Keratinocyte (primary cell): ENCODE measurements around the gene MRPL10. TPM values are rescaled to one million over a fixed set of nuclear protein-coding genes. Genes with fewer than 3 reads are reported as not detected.

ENCODE experiments used
- DNase-seq: peaks from one replicate; pipeline ENCODE4 v3.0.0-alpha.2; 2011; ENCODE audit warnings: low read depth, missing footprints, low spot score
- FAIRE-seq: peaks from 2 replicates; lab custom pipeline; 2011; peaks lifted over from hg19 to GRCh38; lab: Jason Lieb, UNC
- H2AFZ ChIP-seq: 2 replicates; pipeline ENCODE4 v1.6.0; 2012; ENCODE audit warnings: low read length, control low read depth, inconsistent platforms; ENCODE audit not compliant: control insufficient read depth
- H3K27ac ChIP-seq: 2 replicates; pipeline ENCODE4 v1.5.1; 2011; ENCODE audit warnings: low read length; ENCODE audit not compliant: control insufficient read depth, insufficient read depth
- H3K27me3 ChIP-seq: 3 replicates; pipeline ENCODE4 v1.6.0; 2011; ENCODE audit warnings: low read length; ENCODE audit not compliant: control insufficient read depth, insufficient read depth; ENCODE audit errors: extremely low read depth
- H3K36me3 ChIP-seq, 2 experiments: 2 replicates in 1 of 2; 3 replicates in 1 of 2; pipeline ENCODE4 v1.5.1; 2011; ENCODE audit warnings: low read length in 2 of 2, mild to moderate bottlenecking in 1 of 2; ENCODE audit not compliant: control insufficient read depth in 2 of 2, insufficient read depth in 2 of 2; ENCODE audit errors: extremely low read depth in 1 of 2
- H3K4me1 ChIP-seq: 3 replicates; pipeline ENCODE4 v1.5.1; 2011; ENCODE audit warnings: low read length; ENCODE audit not compliant: control insufficient read depth, insufficient read depth; ENCODE audit errors: extremely low read depth
- H3K4me2 ChIP-seq: 3 replicates; pipeline ENCODE4 v1.6.0; 2011; ENCODE audit warnings: low read depth, low read length; ENCODE audit not compliant: control insufficient read depth, insufficient read depth; ENCODE audit errors: extremely low read depth
- H3K4me3 ChIP-seq, 3 experiments: fragments of 200-600 bp in 1 of 3; sonication (generic) in 1 of 3; 2 replicates in 2 of 3; 3 replicates in 1 of 3; pipeline ENCODE4 v1.5.1; 2011 to 2016; ENCODE audit warnings: low read length in 3 of 3, mild to moderate bottlenecking in 3 of 3, control low read depth in 2 of 3, inconsistent platforms in 1 of 3, low read depth in 1 of 3, mixed read lengths in 1 of 3, mixed run types in 1 of 3, moderate library complexity in 1 of 3; ENCODE audit not compliant: control insufficient read depth in 2 of 3, insufficient read depth in 2 of 3; ENCODE audit errors: extremely low read depth in 1 of 3
- H3K79me2 ChIP-seq: 2 replicates; pipeline ENCODE4 v1.6.0; 2012; ENCODE audit warnings: low read length; ENCODE audit not compliant: control insufficient read depth, insufficient read depth
- H3K9ac ChIP-seq: 3 replicates; pipeline ENCODE4 v1.6.0; 2011; ENCODE audit warnings: low read length; ENCODE audit not compliant: control insufficient read depth, insufficient read depth; ENCODE audit errors: extremely low read depth
- H3K9me1 ChIP-seq: 3 replicates; pipeline ENCODE4 v1.6.0; 2011; ENCODE audit warnings: low read length; ENCODE audit not compliant: control insufficient read depth, insufficient read depth; ENCODE audit errors: extremely low read depth
- H3K9me3 ChIP-seq: 2 replicates; pipeline ENCODE4 v1.5.1; 2012; ENCODE audit warnings: low read depth, low read length; ENCODE audit not compliant: control insufficient read depth
- H4K20me1 ChIP-seq: 3 replicates; pipeline ENCODE4 v1.6.0; 2011; ENCODE audit warnings: low read length; ENCODE audit not compliant: control insufficient read depth, insufficient read depth; ENCODE audit errors: extremely low read depth
- EZH2 ChIP-seq: IDR thresholded peaks from one replicate; pipeline ENCODE4 v1.6.1; 2012; ENCODE audit warnings: inconsistent platforms, mild to moderate bottlenecking, low read length, moderate library complexity
- dilution Hi-C: fragments of 300-500 bp; cut with MboI; formaldehyde crosslinking; loops from one replicate; pipeline ENCODE4 v1.7.0; 2020; ENCODE audit warnings: low sequenced_read_pairs; ENCODE audit not compliant: extremely low pct_ligation_motif_present
- polyA plus RNA-seq, 5 experiments: library from polyadenylated mRNA; depleted of rRNA in 3 of 5; stranded (reverse) in 3 of 5; stranded (forward) in 1 of 5; unstranded in 1 of 5; fragments of >200 nt; gene quantifications; 1 replicate in 1 of 5; 2 replicates in 3 of 5; 3 replicates in 1 of 5; pipeline versions ENCODE4 v1.2.1 to v1.2.3, GENCODE V29; 2011 to 2012; ENCODE audit warnings: missing spikeins in 2 of 5, low read depth in 1 of 5, low replicate concordance in 1 of 5
- TF ChIP-seq, protein P1 (sequence below), 3 experiments: IDR thresholded peaks in 1 of 3; conservative IDR thresholded peaks in 1 of 3; optimal IDR thresholded peaks in 1 of 3; 2 replicates in 2 of 3; 3 replicates in 1 of 3; pipeline versions ENCODE3 to v1.5.1; 2011; ENCODE audit warnings: low read length in 3 of 3, mild to moderate bottlenecking in 3 of 3, moderate library complexity in 2 of 3, control low read depth in 1 of 3, inconsistent platforms in 1 of 3; ENCODE audit not compliant: insufficient read depth in 2 of 3; ENCODE audit errors: extremely low read depth in 1 of 3

The MRPL10 gene
- polyA plus RNA-seq, 1 donor (not counting 4 experiments of a cell fraction or from before 2014, with no cell fraction given), result 42.4 TPM

GRCh38 chr17:47851764-47852112 is 20.4 kb upstream of the MRPL10 start:
- FAIRE-seq (no peak), DNase-seq (no peak)
- Histone ChIP-seq H3K27me3 (peaks cover 46% of the 10 kb centered on the region), H3K4me3 (no peak overlapping the region), H3K9me1 (no peaks in the 10 kb centered on the region), H4K20me1 (no peaks in the 10 kb centered on the region), H3K9me3 (no peaks in the 10 kb centered on the region), H3K79me2 (peaks cover 2% of the 10 kb centered on the region), H3K27ac (no peak overlapping the region), H3K4me2 (peak overlapping the region; percentile 58), H3K9ac (no peak overlapping the region), H3K36me3 (no peaks in the 10 kb centered on the region), H2AFZ (no peak overlapping the region), H3K4me1 (peaks cover 30% of the 10 kb centered on the region)
- dilution Hi-C loops, result no loop called here
- TF ChIP-seq EZH2, result no peak
- TF ChIP-seq, protein P1, sequence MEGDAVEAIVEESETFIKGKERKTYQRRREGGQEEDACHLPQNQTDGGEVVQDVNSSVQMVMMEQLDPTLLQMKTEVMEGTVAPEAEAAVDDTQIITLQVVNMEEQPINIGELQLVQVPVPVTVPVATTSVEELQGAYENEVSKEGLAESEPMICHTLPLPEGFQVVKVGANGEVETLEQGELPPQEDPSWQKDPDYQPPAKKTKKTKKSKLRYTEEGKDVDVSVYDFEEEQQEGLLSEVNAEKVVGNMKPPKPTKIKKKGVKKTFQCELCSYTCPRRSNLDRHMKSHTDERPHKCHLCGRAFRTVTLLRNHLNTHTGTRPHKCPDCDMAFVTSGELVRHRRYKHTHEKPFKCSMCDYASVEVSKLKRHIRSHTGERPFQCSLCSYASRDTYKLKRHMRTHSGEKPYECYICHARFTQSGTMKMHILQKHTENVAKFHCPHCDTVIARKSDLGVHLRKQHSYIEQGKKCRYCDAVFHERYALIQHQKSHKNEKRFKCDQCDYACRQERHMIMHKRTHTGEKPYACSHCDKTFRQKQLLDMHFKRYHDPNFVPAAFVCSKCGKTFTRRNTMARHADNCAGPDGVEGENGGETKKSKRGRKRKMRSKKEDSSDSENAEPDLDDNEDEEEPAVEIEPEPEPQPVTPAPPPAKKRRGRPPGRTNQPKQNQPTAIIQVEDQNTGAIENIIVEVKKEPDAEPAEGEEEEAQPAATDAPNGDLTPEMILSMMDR (optimal IDR thresholded peaks at IDR 0.05 in 1 of 3, IDR thresholded peaks at IDR 0.05 in 1 of 3, conservative IDR thresholded peaks at IDR 0.05 in 1 of 3; ENCODE audit: extremely low read depth in 1 of 3, insufficient read depth in 2 of 3, low read length in 3 of 3), result no peak

DNA sequence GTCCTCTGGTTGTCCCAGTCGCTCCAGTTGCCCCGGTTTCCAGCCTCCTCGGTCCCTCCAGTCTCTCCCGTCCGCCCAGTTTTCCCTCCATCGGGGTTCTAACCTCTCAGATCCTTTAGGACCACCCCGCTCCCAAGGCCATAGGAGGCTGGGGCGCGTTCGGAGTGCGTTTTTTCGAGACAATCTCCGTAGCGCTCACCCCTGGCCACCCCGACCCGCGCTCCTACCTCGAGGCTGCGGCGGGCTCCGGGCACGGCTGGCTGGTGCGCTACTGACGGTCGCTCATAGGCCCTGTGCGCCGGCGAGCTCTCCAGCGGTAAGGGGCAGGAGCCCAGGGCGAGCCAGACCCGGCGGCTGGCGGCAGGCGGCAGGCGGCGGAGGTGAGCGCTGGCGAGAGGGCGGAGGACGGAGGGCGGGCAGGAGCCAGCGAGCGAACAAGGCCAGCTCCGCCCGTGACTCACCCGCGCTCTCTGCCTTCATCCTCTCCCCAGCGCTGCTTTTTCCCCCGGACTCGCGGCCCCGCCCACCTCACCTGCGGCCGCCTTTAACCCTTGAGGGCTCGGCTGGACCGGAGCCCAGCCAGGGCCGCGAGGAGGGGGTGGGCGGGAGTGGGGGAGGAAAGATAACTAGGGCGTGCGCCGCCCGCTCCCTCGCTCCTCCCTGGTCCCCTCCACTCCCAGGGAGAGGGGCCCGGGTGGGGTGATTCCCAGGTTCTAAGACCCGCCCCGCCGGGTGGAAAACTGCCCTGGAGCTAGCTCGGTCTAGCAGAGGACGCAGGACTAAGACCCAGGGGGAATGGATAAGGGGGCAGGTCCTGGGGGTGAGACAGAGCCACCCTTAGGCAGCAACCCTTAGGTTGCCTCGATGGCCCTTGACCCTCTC is 19.6 kb upstream of the MRPL10 start, which contains the start of gene SP6:
TSS of gene SP6 (minus strand) at position 472 of the 882 bp plus-strand sequence. CDS start 2,734 bp downstream, outside the sequence.
- peaks cover 42% of the 10 kb centered on the region for H3K27me3 ChIP-seq
- dilution Hi-C loops, result no loop called here
- H3K4me2 ChIP-seq, result peak within 1 kb of the TSS; percentile 79
- peak within 1 kb of the TSS; percentile 41 for H3K27ac ChIP-seq
- DNase-seq, result no peak
- peak within 1 kb of the TSS; percentile 72 to 74 (median 73) for H3K4me3 ChIP-seq
- H3K9ac ChIP-seq, result peak within 1 kb of the TSS; percentile 72
- TF ChIP-seq EZH2, result no peak
- TF ChIP-seq, protein P1 (optimal IDR thresholded peaks at IDR 0.05 in 1 of 3, IDR thresholded peaks at IDR 0.05 in 1 of 3, conservative IDR thresholded peaks at IDR 0.05 in 1 of 3; ENCODE audit: extremely low read depth in 1 of 3, insufficient read depth in 2 of 3, low read length in 3 of 3), result peak in 2 of 3 experiments; percentile 45 to 49
- FAIRE-seq, result peak; percentile 32
- H3K9me1 ChIP-seq, result no peaks in the 10 kb centered on the region
- no peaks in the 10 kb centered on the region for H3K9me3 ChIP-seq
- H4K20me1 ChIP-seq, result no peaks in the 10 kb centered on the region
- peak within 1 kb of the TSS; percentile 81 for H2AFZ ChIP-seq
- H3K36me3 ChIP-seq, result peaks cover 0 to 1% of the 10 kb centered on the region in 2 experiments
- peaks cover 35% of the 10 kb centered on the region for H3K4me1 ChIP-seq
- peaks cover 2% of the 10 kb centered on the region for H3K79me2 ChIP-seq
